ENCODE results near the gene ANKRD26.

DNA sequence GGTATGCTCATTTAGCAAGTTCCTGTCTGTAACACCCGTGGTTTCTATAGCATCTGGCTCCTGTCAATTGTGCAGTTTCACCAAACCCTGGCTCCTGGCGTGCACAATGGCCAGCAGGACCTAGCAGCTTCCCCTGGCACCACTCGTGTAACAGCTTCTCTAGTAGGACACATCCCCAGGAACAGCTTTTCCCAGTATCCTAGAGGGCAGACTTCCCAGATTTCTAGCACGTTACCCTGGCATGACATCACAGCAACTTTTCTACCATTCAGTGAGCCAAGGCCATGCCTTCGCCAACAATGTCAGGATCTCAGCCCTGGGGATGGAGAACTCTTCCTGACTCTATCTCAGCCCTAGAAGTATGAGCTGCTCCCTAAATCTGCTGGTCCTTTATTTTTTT lies 47.4 kb upstream of the ANKRD26 start:
- TF ChIP-seq, protein P1, sequence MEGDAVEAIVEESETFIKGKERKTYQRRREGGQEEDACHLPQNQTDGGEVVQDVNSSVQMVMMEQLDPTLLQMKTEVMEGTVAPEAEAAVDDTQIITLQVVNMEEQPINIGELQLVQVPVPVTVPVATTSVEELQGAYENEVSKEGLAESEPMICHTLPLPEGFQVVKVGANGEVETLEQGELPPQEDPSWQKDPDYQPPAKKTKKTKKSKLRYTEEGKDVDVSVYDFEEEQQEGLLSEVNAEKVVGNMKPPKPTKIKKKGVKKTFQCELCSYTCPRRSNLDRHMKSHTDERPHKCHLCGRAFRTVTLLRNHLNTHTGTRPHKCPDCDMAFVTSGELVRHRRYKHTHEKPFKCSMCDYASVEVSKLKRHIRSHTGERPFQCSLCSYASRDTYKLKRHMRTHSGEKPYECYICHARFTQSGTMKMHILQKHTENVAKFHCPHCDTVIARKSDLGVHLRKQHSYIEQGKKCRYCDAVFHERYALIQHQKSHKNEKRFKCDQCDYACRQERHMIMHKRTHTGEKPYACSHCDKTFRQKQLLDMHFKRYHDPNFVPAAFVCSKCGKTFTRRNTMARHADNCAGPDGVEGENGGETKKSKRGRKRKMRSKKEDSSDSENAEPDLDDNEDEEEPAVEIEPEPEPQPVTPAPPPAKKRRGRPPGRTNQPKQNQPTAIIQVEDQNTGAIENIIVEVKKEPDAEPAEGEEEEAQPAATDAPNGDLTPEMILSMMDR (IDR thresholded peaks at IDR 0.05): no peak
- no peak for TF ChIP-seq POLR2A (IDR thresholded peaks at IDR 0.05)

Data from heart left ventricle (tissue), 13 donors.